Activated T-helper 2 cell treated with anti-CD3 and anti-CD28 coated beads, Interferon-gamma antibody, Interleukin-2, Interleukin-4, amounts not matched to agents 10 μg/mL and 5 μg/mL and 100 μg/mL, durations not matched to agents 14 hours and 24 hours and 36 hours (primary cell): Measurements from ENCODE around the gene MMP26. TPM values are rescaled to one million over a fixed set of nuclear protein-coding genes. Genes with fewer than 3 reads are reported as not detected.

Experiments used
- DNase-seq: peaks from one replicate; pipeline ENCODE4 v3.0.0; 2021; ENCODE audit warnings: low spot score
- H3K27ac Mint-ChIP-seq: one replicate; pipeline ENCODE4 v1.8.0; 2021; ENCODE audit warnings: mixed read lengths
- H3K27me3 Mint-ChIP-seq: one replicate; pipeline ENCODE4 v1.8.0; 2021; ENCODE audit warnings: low read depth, mixed read lengths
- H3K36me3 Mint-ChIP-seq: one replicate; pipeline ENCODE4 v1.8.0; 2021; ENCODE audit warnings: low read depth, mixed read lengths
- H3K4me1 Mint-ChIP-seq: one replicate; pipeline ENCODE4 v1.8.0; 2021; ENCODE audit warnings: low read depth, mixed read lengths
- H3K4me3 Mint-ChIP-seq: one replicate; pipeline ENCODE4 v1.8.0; 2021; ENCODE audit warnings: low read depth, mild to moderate bottlenecking, moderate library complexity, mixed read lengths
- H3K9me3 Mint-ChIP-seq: one replicate; pipeline ENCODE4 v1.8.0; 2021; ENCODE audit warnings: mixed read lengths
- intact Hi-C: fragments of 100-400 bp; cut with micrococcal nuclease; formaldehyde crosslinking; loops from one replicate; pipeline ENCODE4 v1.15.1; 2023
- total RNA-seq: library from RNA; stranded (reverse); gene quantifications from 2 replicates; pipeline ENCODE4 v1.2.3, GENCODE V29; 2022

MMP26 gene
- total RNA-seq, 1 donor from 2014 or later, result not detected

DNA sequence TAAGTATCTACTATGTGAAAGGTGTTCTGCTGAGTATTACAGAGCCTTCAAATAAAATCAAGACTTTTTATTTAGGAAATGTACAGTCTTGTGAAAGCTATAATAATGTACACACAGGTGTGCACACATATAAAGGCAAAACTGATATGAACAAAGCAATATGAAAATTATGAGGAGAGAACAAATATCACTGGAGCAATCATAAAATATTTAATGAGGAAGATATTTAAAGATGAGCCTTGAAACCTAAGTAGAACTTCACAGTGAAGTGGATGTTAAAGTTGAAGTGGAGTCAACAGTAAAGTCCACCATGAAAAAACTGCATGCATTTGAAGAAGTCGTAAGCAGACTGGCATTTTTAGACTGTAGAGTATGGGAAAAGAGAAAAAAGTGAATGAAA is 46.6 kb downstream of the MMP26 start:
- intact Hi-C loops, result no loop called here
- DNase-seq, result no peak
- Mint-ChIP-seq H3K9me3 (no peaks in the 10 kb centered on the region), H3K4me3 (no peak overlapping the region), H3K27ac (no peak overlapping the region), H3K27me3 (no peaks in the 10 kb centered on the region), H3K4me1 (no peaks in the 10 kb centered on the region), H3K36me3 (no peaks in the 10 kb centered on the region)

Other genes starting within 250 kb of the MMP26 start
- not detected in 2 replicates for gene OR52K1, start 222.1 kb upstream of the MMP26 start, total RNA-seq
- not detected in 2 replicates for gene OR52M1, start 159.6 kb upstream of the MMP26 start, total RNA-seq
- gene OR52I2, start 123.0 kb upstream of the MMP26 start, total RNA-seq, result not detected in 2 replicates
- gene OR52I1, start 110.7 kb upstream of the MMP26 start, total RNA-seq, result not detected in 2 replicates
- gene TRIM68, start 96.6 kb upstream of the MMP26 start, total RNA-seq, result 10.0 and 11.0 TPM in 2 replicates
- not detected in 2 replicates for gene OR51D1, start 67.3 kb upstream of the MMP26 start, total RNA-seq
- gene OR51E1, start 60.8 kb upstream of the MMP26 start, total RNA-seq, result not detected in 2 replicates
- not detected in 2 replicates for gene OR51E2, start 6.9 kb upstream of the MMP26 start, total RNA-seq
- gene OR51F1, start 65.2 kb downstream of the MMP26 start, total RNA-seq, result not detected in 2 replicates
- not detected in 2 replicates for gene OR52R1, start 99.6 kb downstream of the MMP26 start, total RNA-seq
- not detected in 2 replicates for gene OR51F2, start 116.5 kb downstream of the MMP26 start, total RNA-seq
- not detected in 2 replicates for gene OR51S1, start 144.4 kb downstream of the MMP26 start, total RNA-seq
- not detected in 2 replicates for gene OR51T1, start 177.1 kb downstream of the MMP26 start, total RNA-seq
- not detected in 2 replicates for gene OR51A7, start 199.0 kb downstream of the MMP26 start, total RNA-seq
- gene OR51G2, start 214.6 kb downstream of the MMP26 start, total RNA-seq, result not detected in 2 replicates
- not detected in 2 replicates for gene OR51G1, start 219.6 kb downstream of the MMP26 start, total RNA-seq
- gene OR51A4, start 242.8 kb downstream of the MMP26 start, total RNA-seq, result not detected in 2 replicates